ENCODE results near the gene WNT7B. TPM values are rescaled to one million over a fixed set of nuclear protein-coding genes. Genes with fewer than 3 reads are reported as not detected.

The WNT7B gene
- total RNA-seq, 1 experiment from 2014 or later = 0.57 TPM

DNA sequence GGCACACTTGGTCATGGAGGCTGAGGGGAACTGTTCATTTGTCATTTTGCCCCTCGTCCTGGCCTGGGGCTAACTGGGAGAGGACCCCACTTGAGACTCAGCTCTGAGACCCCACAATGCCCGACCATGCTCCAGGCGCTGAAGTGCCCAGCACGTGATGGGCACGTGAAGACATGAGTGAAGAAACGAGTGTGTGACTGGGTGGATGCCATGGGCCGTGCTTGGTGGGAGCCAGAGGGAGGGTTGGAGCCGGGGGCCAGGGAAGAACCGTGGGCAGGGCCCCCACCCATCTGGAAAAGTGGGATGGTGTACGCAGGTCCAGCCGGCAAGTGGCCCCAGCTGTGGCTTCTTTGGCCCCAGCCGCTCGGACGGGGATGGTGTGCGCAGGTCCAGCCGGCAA is 61.1 kb downstream of the WNT7B start:
- H3K4me1 Mint-ChIP-seq (ENCODE audit: low read depth, unreplicated experiment) = no peaks in the 10 kb centered on the region
- no peaks in the 10 kb centered on the region for H3K36me3 Mint-ChIP-seq (ENCODE audit: insufficient read depth, unreplicated experiment)
- no peaks in the 10 kb centered on the region for H3K4me1 ChIP-seq
- BruUV-seq (replicated peaks) = no TSS peak
- ChIA-PET POLR2A (no interaction called here), CTCF (no interaction called here)
- TF ChIP-seq, protein P1, sequence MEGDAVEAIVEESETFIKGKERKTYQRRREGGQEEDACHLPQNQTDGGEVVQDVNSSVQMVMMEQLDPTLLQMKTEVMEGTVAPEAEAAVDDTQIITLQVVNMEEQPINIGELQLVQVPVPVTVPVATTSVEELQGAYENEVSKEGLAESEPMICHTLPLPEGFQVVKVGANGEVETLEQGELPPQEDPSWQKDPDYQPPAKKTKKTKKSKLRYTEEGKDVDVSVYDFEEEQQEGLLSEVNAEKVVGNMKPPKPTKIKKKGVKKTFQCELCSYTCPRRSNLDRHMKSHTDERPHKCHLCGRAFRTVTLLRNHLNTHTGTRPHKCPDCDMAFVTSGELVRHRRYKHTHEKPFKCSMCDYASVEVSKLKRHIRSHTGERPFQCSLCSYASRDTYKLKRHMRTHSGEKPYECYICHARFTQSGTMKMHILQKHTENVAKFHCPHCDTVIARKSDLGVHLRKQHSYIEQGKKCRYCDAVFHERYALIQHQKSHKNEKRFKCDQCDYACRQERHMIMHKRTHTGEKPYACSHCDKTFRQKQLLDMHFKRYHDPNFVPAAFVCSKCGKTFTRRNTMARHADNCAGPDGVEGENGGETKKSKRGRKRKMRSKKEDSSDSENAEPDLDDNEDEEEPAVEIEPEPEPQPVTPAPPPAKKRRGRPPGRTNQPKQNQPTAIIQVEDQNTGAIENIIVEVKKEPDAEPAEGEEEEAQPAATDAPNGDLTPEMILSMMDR (IDR thresholded peaks at IDR 0.05; ENCODE audit: insufficient read depth in 1 of 2, low read depth in 1 of 2, low read length in 1 of 2, severe bottlenecking in 1 of 2, unreplicated experiment in 1 of 2) = no peak
- no peak overlapping the region for H3K27ac Mint-ChIP-seq (ENCODE audit: unreplicated experiment)
- no peak overlapping the region for H3K4me3 Mint-ChIP-seq (ENCODE audit: unreplicated experiment)
- no peaks in the 10 kb centered on the region for H3K27me3 Mint-ChIP-seq (ENCODE audit: insufficient read depth, unreplicated experiment)
- no peaks in the 10 kb centered on the region for H3K36me3 ChIP-seq (ENCODE audit: control insufficient read depth, insufficient read depth, low read length)
- no peaks in the 10 kb centered on the region for H3K27me3 ChIP-seq (replicated peaks; ENCODE audit: control insufficient read depth, insufficient read depth, low read length)
- H3K9me3 Mint-ChIP-seq (ENCODE audit: unreplicated experiment) = peaks cover 13% of the 10 kb centered on the region
- no peak overlapping the region for H3K4me3 ChIP-seq (ENCODE audit: low read depth, low read length)
- intact Hi-C loops (cut with micrococcal nuclease; ENCODE audit: unreplicated experiment) = no loop called here
- DNase-seq = no peak
- peaks cover 5% of the 10 kb centered on the region; the same call in 1 of the 2 replicates for H3K9me3 ChIP-seq

DNA sequence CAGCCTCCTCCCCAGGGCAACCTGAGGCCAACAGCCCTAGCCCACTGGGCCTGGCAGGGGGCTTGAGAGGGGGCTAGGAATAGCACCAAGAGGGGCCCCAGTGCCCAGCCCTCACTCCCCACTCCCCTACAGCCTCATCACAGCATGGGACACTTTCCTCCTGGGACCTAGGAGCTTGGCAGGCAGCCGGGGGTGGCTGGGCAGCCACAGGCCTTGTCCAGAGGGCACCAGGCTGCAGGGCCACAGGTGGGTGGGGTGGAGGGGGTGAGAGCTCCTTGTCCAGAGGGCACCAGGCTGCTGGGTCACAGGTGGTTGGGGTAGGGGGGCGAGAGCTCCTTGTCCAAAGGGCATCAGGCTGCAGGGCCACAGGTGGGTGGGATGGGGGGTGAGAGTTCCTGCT is 61.8 kb downstream of the WNT7B start:
- Histone ChIP-seq H3K27me3 (replicated peaks; ENCODE audit: control insufficient read depth, insufficient read depth, low read length) (no peaks in the 10 kb centered on the region), H3K4me1 (no peaks in the 10 kb centered on the region), H3K36me3 (ENCODE audit: control insufficient read depth, insufficient read depth, low read length) (no peaks in the 10 kb centered on the region), H3K4me3 (ENCODE audit: low read depth, low read length) (no peak overlapping the region), H3K9me3 (peaks cover 5% of the 10 kb centered on the region; the same call in 1 of the 2 replicates)
- Mint-ChIP-seq H3K4me1 (ENCODE audit: low read depth, unreplicated experiment) (no peaks in the 10 kb centered on the region), H3K27ac (ENCODE audit: unreplicated experiment) (no peak overlapping the region), H3K4me3 (ENCODE audit: unreplicated experiment) (no peak overlapping the region), H3K27me3 (ENCODE audit: insufficient read depth, unreplicated experiment) (no peaks in the 10 kb centered on the region), H3K36me3 (ENCODE audit: insufficient read depth, unreplicated experiment) (no peaks in the 10 kb centered on the region), H3K9me3 (ENCODE audit: unreplicated experiment) (peaks cover 13% of the 10 kb centered on the region)
- TF ChIP-seq, protein P1 (IDR thresholded peaks at IDR 0.05; ENCODE audit: insufficient read depth in 1 of 2, low read depth in 1 of 2, low read length in 1 of 2, severe bottlenecking in 1 of 2, unreplicated experiment in 1 of 2) = no peak
- intact Hi-C loops (cut with micrococcal nuclease; ENCODE audit: unreplicated experiment) = no loop called here
- ChIA-PET CTCF (no interaction called here), POLR2A (no interaction called here)
- no TSS peak for BruUV-seq (replicated peaks)
- DNase-seq = no peak

DNA sequence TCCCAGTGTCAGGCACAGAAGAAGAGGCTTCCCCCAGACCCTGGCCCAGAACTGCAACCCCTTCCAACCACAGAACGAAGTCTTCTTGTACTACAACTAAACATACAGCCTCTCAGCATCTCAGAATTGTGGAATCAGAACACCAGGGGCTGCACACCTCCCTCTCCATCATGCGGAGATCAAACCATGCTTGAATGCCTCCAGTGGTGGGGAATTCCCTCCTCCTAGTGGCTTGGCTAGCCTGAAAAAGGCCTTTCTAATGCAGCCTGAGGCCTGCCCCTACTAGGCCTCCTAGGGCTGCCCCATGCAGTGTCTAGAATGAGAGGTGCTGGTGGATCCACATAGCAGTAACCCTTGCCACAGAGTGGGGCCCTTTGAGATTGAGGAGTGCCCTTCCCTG is 62.7 kb downstream of the WNT7B start:
- Mint-ChIP-seq H3K27ac (ENCODE audit: unreplicated experiment) (no peak overlapping the region), H3K4me1 (ENCODE audit: low read depth, unreplicated experiment) (no peaks in the 10 kb centered on the region), H3K27me3 (ENCODE audit: insufficient read depth, unreplicated experiment) (no peaks in the 10 kb centered on the region), H3K36me3 (ENCODE audit: insufficient read depth, unreplicated experiment) (no peaks in the 10 kb centered on the region), H3K4me3 (ENCODE audit: unreplicated experiment) (no peak overlapping the region), H3K9me3 (ENCODE audit: unreplicated experiment) (peaks cover 13% of the 10 kb centered on the region)
- H3K27me3 ChIP-seq (replicated peaks; ENCODE audit: control insufficient read depth, insufficient read depth, low read length) = no peaks in the 10 kb centered on the region
- no peak overlapping the region for H3K4me3 ChIP-seq (ENCODE audit: low read depth, low read length)
- no peaks in the 10 kb centered on the region for H3K4me1 ChIP-seq
- H3K9me3 ChIP-seq = peaks cover 5% of the 10 kb centered on the region; the same call in 1 of the 2 replicates
- TF ChIP-seq, protein P1 (IDR thresholded peaks at IDR 0.05; ENCODE audit: insufficient read depth in 1 of 2, low read depth in 1 of 2, low read length in 1 of 2, severe bottlenecking in 1 of 2, unreplicated experiment in 1 of 2) = no peak
- DNase-seq = no peak
- ChIA-PET CTCF (no interaction called here), POLR2A (no interaction called here)
- no peaks in the 10 kb centered on the region for H3K36me3 ChIP-seq (ENCODE audit: control insufficient read depth, insufficient read depth, low read length)
- intact Hi-C loops (cut with micrococcal nuclease; ENCODE audit: unreplicated experiment) = no loop called here
- no TSS peak for BruUV-seq (replicated peaks)

Data from Caco-2 (cell line).